ACC112 (cell line): ENCODE results near the gene ABCC4.
"Not testable (repeated sequence)": the region's sequence is repeated elsewhere in the genome, so short reads cannot be mapped to it uniquely, and the experiment has no call there.

Source experiments
- H2AFZ ChIP-seq: fragments of 200-600 bp; sonication (generic); one replicate; pipeline ENCODE4 v1.6.0; 2017; ENCODE audit warnings: antibody characterized with exemption, low read length; ENCODE audit not compliant: unreplicated experiment
- H3K27ac ChIP-seq: fragments of 200-600 bp; sonication (generic); 2 replicates; pipeline ENCODE4 v1.5.1; 2014; ENCODE audit warnings: low read depth, mild to moderate bottlenecking, antibody characterized with exemption, low read length, moderate library complexity
- H3K27me3 ChIP-seq: fragments of 200-600 bp; sonication (generic); 2 replicates; pipeline ENCODE4 v1.6.1; 2014; ENCODE audit warnings: mild to moderate bottlenecking, antibody characterized with exemption, low read length, moderate library complexity, mixed read lengths; ENCODE audit not compliant: insufficient read depth
- H3K36me3 ChIP-seq: fragments of 200-600 bp; sonication (generic); 2 replicates; pipeline ENCODE4 v1.6.1; 2016; ENCODE audit warnings: mild to moderate bottlenecking, antibody characterized with exemption, low read length, moderate library complexity, mixed read lengths; ENCODE audit not compliant: insufficient read depth
- H3K4me1 ChIP-seq: fragments of 200-600 bp; sonication (generic); one replicate; pipeline ENCODE4 v1.6.1; 2016; ENCODE audit warnings: low read length, mixed read lengths; ENCODE audit not compliant: insufficient read depth, unreplicated experiment, control insufficient read depth
- H3K4me3 ChIP-seq: fragments of 200-600 bp; sonication (generic); 2 replicates; pipeline ENCODE4 v1.5.1; 2014; ENCODE audit warnings: mild to moderate bottlenecking, low read depth, low read length
- H3K79me2 ChIP-seq: fragments of 200-600 bp; sonication (generic); one replicate; pipeline ENCODE4 v1.6.0; 2016; ENCODE audit warnings: low read length; ENCODE audit not compliant: control insufficient read depth, unreplicated experiment, insufficient read depth

The ABCC4 gene

GRCh38 chr13:95184317-95184716, 116.9 kb downstream of the ABCC4 start:
- no peaks in the 10 kb centered on the region for H3K79me2 ChIP-seq

GRCh38 chr13:95182570-95183265, 118.5 kb downstream of the ABCC4 start:
- no peaks in the 10 kb centered on the region for H3K4me1 ChIP-seq
- no peak overlapping the region for H3K27ac ChIP-seq
- no peak overlapping the region for H3K4me3 ChIP-seq
- no peak overlapping the region for H2AFZ ChIP-seq
- no peaks in the 10 kb centered on the region for H3K36me3 ChIP-seq
- H3K27me3 ChIP-seq, result no peaks in the 10 kb centered on the region
- no peaks in the 10 kb centered on the region for H3K79me2 ChIP-seq

More at GRCh38 chr13:95184317-95184716, 116.9 kb downstream of the ABCC4 start:
- no peaks in the 10 kb centered on the region for H3K36me3 ChIP-seq
- no peak overlapping the region for H2AFZ ChIP-seq
- no peaks in the 10 kb centered on the region for H3K4me1 ChIP-seq
- no peak overlapping the region for H3K27ac ChIP-seq
- no peaks in the 10 kb centered on the region for H3K27me3 ChIP-seq
- no peak overlapping the region for H3K4me3 ChIP-seq

GRCh38 chr13:95181586-95181985, 119.7 kb downstream of the ABCC4 start:
- no peaks in the 10 kb centered on the region for H3K27me3 ChIP-seq
- no peaks in the 10 kb centered on the region for H3K36me3 ChIP-seq
- no peaks in the 10 kb centered on the region for H3K79me2 ChIP-seq

GRCh38 chr13:95180513-95181245, 120.6 kb downstream of the ABCC4 start:
- no peaks in the 10 kb centered on the region for H3K36me3 ChIP-seq
- H3K4me3 ChIP-seq, result no peak overlapping the region
- H2AFZ ChIP-seq, result no peak overlapping the region
- H3K4me1 ChIP-seq, result no peaks in the 10 kb centered on the region
- no peak overlapping the region for H3K27ac ChIP-seq
- no peaks in the 10 kb centered on the region for H3K79me2 ChIP-seq
- no peaks in the 10 kb centered on the region for H3K27me3 ChIP-seq

More at GRCh38 chr13:95181586-95181985, 119.7 kb downstream of the ABCC4 start:
- no peak overlapping the region for H3K27ac ChIP-seq
- H3K4me3 ChIP-seq, result no peak overlapping the region
- H3K4me1 ChIP-seq, result no peaks in the 10 kb centered on the region
- H2AFZ ChIP-seq, result no peak overlapping the region

- H3K27me3 ChIP-seq, result no peaks in the 10 kb centered on the region
- H3K27ac ChIP-seq, result no peak overlapping the region
- H3K4me1 ChIP-seq, result no peaks in the 10 kb centered on the region
- H3K4me3 ChIP-seq, result no peak overlapping the region
- no peaks in the 10 kb centered on the region for H3K36me3 ChIP-seq
- no peaks in the 10 kb centered on the region for H3K79me2 ChIP-seq
- H2AFZ ChIP-seq, result no peak overlapping the region
Measured at GRCh38 chr13:95176611-95177259, 124.5 kb downstream of the ABCC4 start.

GRCh38 chr13:95174517-95174916, 126.7 kb downstream of the ABCC4 start:
- Histone ChIP-seq H3K79me2 (no peaks in the 10 kb centered on the region), H3K27me3 (no peaks in the 10 kb centered on the region), H3K4me1 (no peaks in the 10 kb centered on the region), H3K4me3 (no peak overlapping the region), H3K27ac (no peak overlapping the region), H2AFZ (no peak overlapping the region), H3K36me3 (no peaks in the 10 kb centered on the region)

GRCh38 chr13:95168191-95168590, 133.1 kb downstream of the ABCC4 start:
- no peaks in the 10 kb centered on the region for H3K36me3 ChIP-seq
- no peaks in the 10 kb centered on the region for H3K27me3 ChIP-seq
- no peaks in the 10 kb centered on the region for H3K79me2 ChIP-seq
- H3K4me1 ChIP-seq, result no peaks in the 10 kb centered on the region
- H2AFZ ChIP-seq, result no peak overlapping the region
- no peak overlapping the region for H3K27ac ChIP-seq
- no peak overlapping the region for H3K4me3 ChIP-seq

GRCh38 chr13:95167003-95167402, 134.2 kb downstream of the ABCC4 start:
- H3K27me3 ChIP-seq, H3K4me1 ChIP-seq, H3K36me3 ChIP-seq, H3K4me3 ChIP-seq, H3K27ac ChIP-seq, H3K79me2 ChIP-seq, H2AFZ ChIP-seq: not testable (repeated sequence)

- Histone ChIP-seq H3K79me2 (no peaks in the 10 kb centered on the region), H3K36me3 (no peaks in the 10 kb centered on the region), H3K4me3 (no peak overlapping the region), H3K27ac (no peak overlapping the region), H3K4me1 (no peaks in the 10 kb centered on the region), H2AFZ (no peak overlapping the region), H3K27me3 (no peaks in the 10 kb centered on the region)
Measured at GRCh38 chr13:95164830-95165229, 136.4 kb downstream of the ABCC4 start.

- Histone ChIP-seq H3K79me2 (no peaks in the 10 kb centered on the region), H3K36me3 (no peaks in the 10 kb centered on the region), H3K4me1 (no peaks in the 10 kb centered on the region), H3K27me3 (no peaks in the 10 kb centered on the region), H2AFZ (no peak overlapping the region), H3K4me3 (no peak overlapping the region), H3K27ac (no peak overlapping the region)
Measured at GRCh38 chr13:95160112-95160906, 140.9 kb downstream of the ABCC4 start.
